Neural progenitor cell (in vitro differentiated cells): ENCODE data around the gene TTC38. TPM values are rescaled to one million over a fixed set of nuclear protein-coding genes. Genes with fewer than 3 reads are reported as not detected.

ENCODE experiments used
- DNase-seq: peaks from one replicate; pipeline ENCODE4 v3.0.0-alpha.2; 2016; ENCODE audit warnings: low spot score
- H2AFZ ChIP-seq: fragments of 200-600 bp; sonication (generic); replicated peaks from 2 replicates; pipeline ENCODE4 v1.6.1; 2016; ENCODE audit warnings: antibody characterized with exemption
- H3F3A ChIP-seq: fragments of 200-600 bp; sonication (generic); 2 replicates; pipeline ENCODE4 v1.6.1; 2016; ENCODE audit warnings: antibody characterized with exemption, low read depth
- H3K27ac ChIP-seq: fragments of 200-600 bp; sonication (generic); 2 replicates; pipeline ENCODE4 v1.5.1; 2016; ENCODE audit warnings: mild to moderate bottlenecking
- H3K27me3 ChIP-seq: fragments of 200-600 bp; sonication (generic); 2 replicates; pipeline ENCODE4 v1.6.1; 2016; ENCODE audit warnings: mild to moderate bottlenecking, moderate library complexity
- H3K36me3 ChIP-seq: fragments of 200-600 bp; sonication (generic); 2 replicates; pipeline ENCODE4 v1.5.1; 2016
- H3K4me1 ChIP-seq: fragments of 200-600 bp; sonication (generic); 2 replicates; pipeline ENCODE4 v1.6.1; 2016; ENCODE audit warnings: mixed run types
- H3K4me2 ChIP-seq: fragments of 200-600 bp; sonication (generic); 2 replicates; pipeline ENCODE4 v1.6.1; 2016
- H3K4me3 ChIP-seq: fragments of 200-600 bp; sonication (generic); 2 replicates; pipeline ENCODE4 v1.5.1; 2016
- H3K79me2 ChIP-seq: fragments of 200-600 bp; sonication (generic); 2 replicates; pipeline ENCODE4 v1.6.1; 2016; ENCODE audit warnings: low read depth
- H3K9ac ChIP-seq: fragments of 200-600 bp; sonication (generic); 2 replicates; pipeline ENCODE4 v1.6.1; 2016
- H3K9me3 ChIP-seq: fragments of 200-600 bp; sonication (generic); 2 replicates; pipeline ENCODE4 v1.5.1; 2016; ENCODE audit warnings: low read depth
- H4K20me1 ChIP-seq: fragments of 200-600 bp; sonication (generic); 2 replicates; pipeline ENCODE4 v1.6.1; 2016; ENCODE audit warnings: low read depth
- H3K27ac Mint-ChIP-seq: 3 replicates; pipeline ENCODE4 v1.8.0; 2021; ENCODE audit warnings: mixed read lengths
- H3K27me3 Mint-ChIP-seq: 2 replicates; pipeline ENCODE4 v1.8.0; 2022; ENCODE audit warnings: low read depth, mild to moderate bottlenecking, inconsistent platforms, moderate library complexity, mixed read lengths; ENCODE audit not compliant: insufficient read depth
- H3K36me3 Mint-ChIP-seq: 3 replicates; pipeline ENCODE4 v1.8.0; 2021; ENCODE audit warnings: mixed read lengths
- H3K4me1 Mint-ChIP-seq: 3 replicates; pipeline ENCODE4 v1.8.0; 2021; ENCODE audit warnings: mixed read lengths
- H3K4me3 Mint-ChIP-seq: 3 replicates; pipeline ENCODE4 v1.8.0; 2021; ENCODE audit warnings: mild to moderate bottlenecking, moderate library complexity, mixed read lengths
- H3K9me3 Mint-ChIP-seq: 3 replicates; pipeline ENCODE4 v1.8.0; 2020; ENCODE audit warnings: mixed read lengths
- CTCF ChIP-seq: fragments of 200-600 bp; sonication (generic); IDR thresholded peaks from 2 replicates; pipeline ENCODE4 v1.5.1; 2017; ENCODE audit warnings: antibody characterized with exemption, mild to moderate bottlenecking
- EZH2 ChIP-seq: fragments of 200-600 bp; sonication (generic); IDR thresholded peaks from 2 replicates; pipeline ENCODE4 v1.6.1; 2017; ENCODE audit warnings: antibody characterized with exemption, mild to moderate bottlenecking, moderate library complexity
- EZH2phosphoT487 ChIP-seq: fragments of 200-600 bp; sonication (generic); IDR thresholded peaks from 2 replicates; pipeline ENCODE4 v1.6.1; 2017; ENCODE audit warnings: antibody characterized with exemption
- total RNA-seq: library from RNA; depleted of rRNA; stranded (reverse); fragments of >200 nt; gene quantifications from 2 replicates; pipeline ENCODE4 v1.2.3, GENCODE V29; 2015; ENCODE audit warnings: low replicate concordance

TTC38 gene
- total RNA-seq, 1 donor from 2014 or later: 41.0 TPM

DNA sequence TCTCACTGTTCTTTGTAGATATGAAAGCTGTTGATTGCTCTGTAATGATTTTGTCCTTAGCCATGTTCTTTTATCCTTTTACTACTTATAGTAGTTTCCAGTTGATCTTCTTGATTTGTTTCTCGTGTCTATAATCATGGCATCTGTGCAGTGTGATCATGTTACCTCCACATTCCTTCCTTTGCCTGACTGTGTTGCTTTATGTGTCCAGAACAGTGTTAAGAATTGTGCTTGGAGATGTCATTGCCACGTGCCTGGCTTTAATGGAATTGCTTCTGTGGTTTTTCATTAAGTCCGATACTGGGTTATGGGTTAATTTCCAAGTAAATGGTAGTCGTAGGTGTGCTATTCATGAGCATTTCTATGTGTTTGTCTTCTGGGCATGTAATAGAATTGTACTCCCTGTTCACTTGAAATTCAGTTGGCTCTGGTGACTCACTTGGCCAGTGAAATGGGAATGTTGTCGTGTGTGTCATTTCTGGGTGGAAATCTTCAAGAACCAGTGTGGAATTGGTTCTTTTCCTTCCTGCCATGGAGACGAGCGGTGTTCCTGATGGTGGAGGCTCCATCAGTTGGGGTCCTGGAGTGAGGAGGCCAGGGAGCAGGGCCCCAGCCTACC lies 35.6 kb downstream of the TTC38 start:
- Mint-ChIP-seq H3K27me3 (no peaks in the 10 kb centered on the region), H3K4me1 (peaks cover 16% of the 10 kb centered on the region), H3K4me3 (no peak overlapping the region), H3K36me3 (peaks cover 41% of the 10 kb centered on the region), H3K27ac (no peak overlapping the region), H3K9me3 (no peaks in the 10 kb centered on the region)
- TF ChIP-seq EZH2phosphoT487 (no peak), CTCF (no peak), EZH2 (no peak)
- H3K9me3 ChIP-seq: no peaks in the 10 kb centered on the region
- peaks cover 36% of the 10 kb centered on the region for H4K20me1 ChIP-seq
- no peaks in the 10 kb centered on the region for H3K27me3 ChIP-seq
- H3K27ac ChIP-seq: no peak overlapping the region
- H3K4me1 ChIP-seq: peaks cover under 1% of the 10 kb centered on the region
- no peak overlapping the region for H3K4me2 ChIP-seq
- peaks cover 95% of the 10 kb centered on the region for H3K79me2 ChIP-seq
- DNase-seq: no peak
- H2AFZ ChIP-seq: no peak overlapping the region
- H3K36me3 ChIP-seq: peaks cover 3% of the 10 kb centered on the region
- H3K4me3 ChIP-seq: no peak overlapping the region
- no peaks in the 10 kb centered on the region for H3F3A ChIP-seq
- no peak overlapping the region for H3K9ac ChIP-seq

DNA sequence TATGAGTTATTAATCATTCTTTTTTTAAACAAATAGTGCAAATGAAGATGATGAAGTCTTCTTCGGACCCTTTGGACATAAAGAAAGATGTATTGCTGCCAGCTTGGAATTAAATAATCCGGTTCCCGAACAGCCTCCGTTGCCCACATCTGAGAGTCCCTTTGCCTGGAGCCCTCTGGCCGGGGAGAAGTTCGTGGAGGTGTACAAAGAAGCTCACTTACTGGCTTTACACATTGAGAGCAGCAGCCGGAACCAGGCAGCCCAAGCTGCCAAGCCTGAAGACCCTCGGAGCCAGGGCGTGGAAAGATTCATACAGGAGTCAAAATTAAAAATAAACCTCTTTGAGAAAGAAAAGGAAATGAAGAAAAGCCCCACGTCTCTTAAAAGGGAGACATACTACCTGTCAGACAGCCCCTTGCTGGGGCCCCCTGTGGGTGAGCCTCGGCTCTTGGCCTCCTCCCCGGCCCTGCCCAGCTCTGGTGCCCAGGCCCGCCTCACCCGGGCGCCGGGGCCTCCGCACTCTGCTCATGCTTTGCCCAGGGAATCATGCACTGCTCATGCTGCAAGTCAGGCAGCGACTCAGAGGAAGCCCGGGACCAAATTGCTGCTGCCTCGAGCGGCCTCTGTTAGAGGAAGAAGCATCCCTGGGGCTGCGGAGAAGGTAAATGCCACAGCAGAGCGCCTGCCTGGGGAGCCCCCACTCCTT lies 40.6 kb downstream of the TTC38 start:
- Mint-ChIP-seq H3K4me1 (no peaks in the 10 kb centered on the region), H3K4me3 (no peak overlapping the region), H3K36me3 (peaks cover 33% of the 10 kb centered on the region), H3K27ac (no peak overlapping the region), H3K27me3 (peaks cover 2% of the 10 kb centered on the region), H3K9me3 (no peaks in the 10 kb centered on the region)
- Histone ChIP-seq H2AFZ (no peak overlapping the region), H4K20me1 (peaks cover 28% of the 10 kb centered on the region), H3K4me1 (no peaks in the 10 kb centered on the region), H3F3A (no peaks in the 10 kb centered on the region), H3K4me3 (no peak overlapping the region), H3K27ac (no peak overlapping the region), H3K9ac (no peak overlapping the region), H3K9me3 (no peaks in the 10 kb centered on the region), H3K4me2 (no peak overlapping the region), H3K79me2 (peaks cover 53% of the 10 kb centered on the region), H3K27me3 (no peaks in the 10 kb centered on the region), H3K36me3 (no peaks in the 10 kb centered on the region)
- TF ChIP-seq EZH2phosphoT487 (no peak), CTCF (no peak), EZH2 (no peak)
- DNase-seq: no peak

DNA sequence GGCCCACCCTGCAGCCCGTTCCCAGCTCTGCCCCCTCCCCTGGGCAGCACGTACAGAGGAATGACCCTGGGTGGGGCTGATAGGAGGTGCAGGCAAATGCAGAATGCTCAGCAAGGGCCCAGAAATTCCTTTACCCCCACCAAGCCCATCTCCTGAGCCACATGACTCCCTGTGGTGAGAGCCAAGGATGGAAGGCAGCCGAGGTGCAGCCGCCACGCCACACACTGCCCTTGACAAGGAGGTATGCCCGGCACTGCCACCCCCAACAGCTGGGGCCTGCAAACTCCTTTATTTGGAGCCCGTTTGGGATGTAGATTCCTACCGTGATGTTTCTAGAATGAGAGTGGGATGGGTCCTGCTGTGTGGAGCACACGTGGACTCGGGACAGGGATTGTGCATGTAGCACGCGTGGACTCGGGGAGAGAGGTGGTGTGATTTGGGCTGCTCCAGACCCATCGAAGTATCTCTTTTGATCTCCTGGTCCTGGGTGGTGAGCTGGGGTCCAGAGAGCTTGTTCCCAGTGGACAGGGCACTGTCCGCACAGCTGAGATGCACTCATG lies 41.8 kb downstream of the TTC38 start:
- H3K36me3 Mint-ChIP-seq: peaks cover 26% of the 10 kb centered on the region
- no peak overlapping the region for H2AFZ ChIP-seq
- no peak overlapping the region for H3K27ac Mint-ChIP-seq
- peaks cover 41% of the 10 kb centered on the region for H3K79me2 ChIP-seq
- no peak overlapping the region for H3K27ac ChIP-seq
- H3K4me1 Mint-ChIP-seq: no peaks in the 10 kb centered on the region
- no peaks in the 10 kb centered on the region for H3K9me3 Mint-ChIP-seq
- no peaks in the 10 kb centered on the region for H3F3A ChIP-seq
- no peaks in the 10 kb centered on the region for H3K27me3 ChIP-seq
- no peak overlapping the region for H3K4me3 Mint-ChIP-seq
- H3K36me3 ChIP-seq: no peaks in the 10 kb centered on the region
- no peaks in the 10 kb centered on the region for H3K9me3 ChIP-seq
- TF ChIP-seq CTCF: no peak
- TF ChIP-seq EZH2phosphoT487: no peak
- TF ChIP-seq EZH2: no peak
- H3K27me3 Mint-ChIP-seq: peaks cover 2% of the 10 kb centered on the region
- no peaks in the 10 kb centered on the region for H3K4me1 ChIP-seq
- no peak overlapping the region for H3K4me2 ChIP-seq
- H4K20me1 ChIP-seq: peaks cover 21% of the 10 kb centered on the region
- H3K9ac ChIP-seq: no peak overlapping the region
- no peak for DNase-seq
- H3K4me3 ChIP-seq: no peak overlapping the region
